Liver (tissue), 3 donors: Measurements from ENCODE around the gene RGS13.

Experiments used
- FOXA1 ChIP-seq: IDR thresholded peaks from 2 replicates; pipeline ENCODE4 v1.6.1; 2016; ENCODE audit warnings: antibody characterized with exemption
- GABPA ChIP-seq, 2 donors: IDR thresholded peaks in 1 of 2; conservative IDR thresholded peaks in 1 of 2; 2 replicates each; pipeline ENCODE4 v1.6.1; 2016; ENCODE audit warnings: antibody characterized with exemption in 2 of 2, mild to moderate bottlenecking in 1 of 2, moderate library complexity in 1 of 2
- RAD21 ChIP-seq, 2 donors: IDR thresholded peaks; 2 replicates each; pipeline ENCODE4 v1.6.1; 2016; ENCODE audit warnings: antibody characterized with exemption in 2 of 2, mild to moderate bottlenecking in 2 of 2
- TF ChIP-seq, protein P1 (sequence below): IDR thresholded peaks from 2 replicates; pipeline ENCODE4 v1.6.1; 2016; ENCODE audit warnings: antibody characterized with exemption
- TF ChIP-seq, protein P2 (sequence below): fragments of 150-350 bp; IDR thresholded peaks from 2 replicates; pipeline ENCODE4 v1.5.1; 2017; ENCODE audit warnings: improper control_type of control experiment, low read depth, low read length; ENCODE audit not compliant: missing input control
- TF ChIP-seq, protein P3 (sequence below): IDR thresholded peaks from 2 replicates; pipeline ENCODE4 v1.6.1; 2016; ENCODE audit warnings: antibody characterized with exemption, mild to moderate bottlenecking
- donor health status: healthy.
- donor health status: healthy.

DNA sequence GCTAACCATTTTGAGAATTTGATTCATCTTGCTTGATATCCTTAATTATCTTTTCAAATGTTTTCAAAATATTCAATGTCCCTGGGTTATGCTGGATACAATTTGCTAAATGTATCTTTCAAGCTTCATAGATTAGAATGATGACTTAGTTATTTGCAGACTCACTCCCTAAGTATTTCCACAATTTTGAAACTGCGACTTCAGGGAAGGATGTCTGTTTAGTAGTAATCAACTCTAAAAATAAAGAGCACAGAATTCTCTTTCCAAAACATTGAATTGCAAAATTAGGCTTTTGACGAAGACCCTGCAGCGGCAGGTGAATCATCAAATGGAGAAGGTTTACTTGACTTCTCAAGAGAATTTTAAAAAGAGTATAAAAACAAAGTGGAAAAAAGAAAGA is 46.1 kb upstream of the RGS13 start:
- TF ChIP-seq RAD21 (IDR thresholded peaks at IDR 0.05) (no peak), GABPA (IDR thresholded peaks at IDR 0.05 in 1 of 2, conservative IDR thresholded peaks at IDR 0.05 in 1 of 2) (no peak), FOXA1 (no peak)
- TF ChIP-seq, protein P1, sequence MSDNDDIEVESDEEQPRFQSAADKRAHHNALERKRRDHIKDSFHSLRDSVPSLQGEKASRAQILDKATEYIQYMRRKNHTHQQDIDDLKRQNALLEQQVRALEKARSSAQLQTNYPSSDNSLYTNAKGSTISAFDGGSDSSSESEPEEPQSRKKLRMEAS: no peak
- TF ChIP-seq, protein P2, sequence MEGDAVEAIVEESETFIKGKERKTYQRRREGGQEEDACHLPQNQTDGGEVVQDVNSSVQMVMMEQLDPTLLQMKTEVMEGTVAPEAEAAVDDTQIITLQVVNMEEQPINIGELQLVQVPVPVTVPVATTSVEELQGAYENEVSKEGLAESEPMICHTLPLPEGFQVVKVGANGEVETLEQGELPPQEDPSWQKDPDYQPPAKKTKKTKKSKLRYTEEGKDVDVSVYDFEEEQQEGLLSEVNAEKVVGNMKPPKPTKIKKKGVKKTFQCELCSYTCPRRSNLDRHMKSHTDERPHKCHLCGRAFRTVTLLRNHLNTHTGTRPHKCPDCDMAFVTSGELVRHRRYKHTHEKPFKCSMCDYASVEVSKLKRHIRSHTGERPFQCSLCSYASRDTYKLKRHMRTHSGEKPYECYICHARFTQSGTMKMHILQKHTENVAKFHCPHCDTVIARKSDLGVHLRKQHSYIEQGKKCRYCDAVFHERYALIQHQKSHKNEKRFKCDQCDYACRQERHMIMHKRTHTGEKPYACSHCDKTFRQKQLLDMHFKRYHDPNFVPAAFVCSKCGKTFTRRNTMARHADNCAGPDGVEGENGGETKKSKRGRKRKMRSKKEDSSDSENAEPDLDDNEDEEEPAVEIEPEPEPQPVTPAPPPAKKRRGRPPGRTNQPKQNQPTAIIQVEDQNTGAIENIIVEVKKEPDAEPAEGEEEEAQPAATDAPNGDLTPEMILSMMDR: no peak
- TF ChIP-seq, protein P3, sequence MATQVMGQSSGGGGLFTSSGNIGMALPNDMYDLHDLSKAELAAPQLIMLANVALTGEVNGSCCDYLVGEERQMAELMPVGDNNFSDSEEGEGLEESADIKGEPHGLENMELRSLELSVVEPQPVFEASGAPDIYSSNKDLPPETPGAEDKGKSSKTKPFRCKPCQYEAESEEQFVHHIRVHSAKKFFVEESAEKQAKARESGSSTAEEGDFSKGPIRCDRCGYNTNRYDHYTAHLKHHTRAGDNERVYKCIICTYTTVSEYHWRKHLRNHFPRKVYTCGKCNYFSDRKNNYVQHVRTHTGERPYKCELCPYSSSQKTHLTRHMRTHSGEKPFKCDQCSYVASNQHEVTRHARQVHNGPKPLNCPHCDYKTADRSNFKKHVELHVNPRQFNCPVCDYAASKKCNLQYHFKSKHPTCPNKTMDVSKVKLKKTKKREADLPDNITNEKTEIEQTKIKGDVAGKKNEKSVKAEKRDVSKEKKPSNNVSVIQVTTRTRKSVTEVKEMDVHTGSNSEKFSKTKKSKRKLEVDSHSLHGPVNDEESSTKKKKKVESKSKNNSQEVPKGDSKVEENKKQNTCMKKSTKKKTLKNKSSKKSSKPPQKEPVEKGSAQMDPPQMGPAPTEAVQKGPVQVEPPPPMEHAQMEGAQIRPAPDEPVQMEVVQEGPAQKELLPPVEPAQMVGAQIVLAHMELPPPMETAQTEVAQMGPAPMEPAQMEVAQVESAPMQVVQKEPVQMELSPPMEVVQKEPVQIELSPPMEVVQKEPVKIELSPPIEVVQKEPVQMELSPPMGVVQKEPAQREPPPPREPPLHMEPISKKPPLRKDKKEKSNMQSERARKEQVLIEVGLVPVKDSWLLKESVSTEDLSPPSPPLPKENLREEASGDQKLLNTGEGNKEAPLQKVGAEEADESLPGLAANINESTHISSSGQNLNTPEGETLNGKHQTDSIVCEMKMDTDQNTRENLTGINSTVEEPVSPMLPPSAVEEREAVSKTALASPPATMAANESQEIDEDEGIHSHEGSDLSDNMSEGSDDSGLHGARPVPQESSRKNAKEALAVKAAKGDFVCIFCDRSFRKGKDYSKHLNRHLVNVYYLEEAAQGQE: no peak
